GM12801 (cell line): ENCODE results near the gene ACSL6.

Experiments used
- CTCF ChIP-seq: IDR thresholded peaks from one replicate; pipeline ENCODE4 v1.5.1; 2011; ENCODE audit warnings: control low read depth; ENCODE audit not compliant: insufficient read length; ENCODE audit errors: extremely low read depth

ACSL6 gene

GRCh38 chr5:132011622-132012343 is at the start of gene ACSL6:
Gene ACSL6 (minus strand): TSS chr5:132011658. CDS start chr5:132011553, 105 bp downstream.
- TF ChIP-seq CTCF: no peak

- no peak for TF ChIP-seq CTCF
Measured at GRCh38 chr5:132060501-132061161, 49.2 kb upstream of the ACSL6 start, which contains the start of gene IL3. Gene IL3 (plus strand): TSS chr5:132060655. CDS start chr5:132060707, 52 bp downstream.

- no peak for TF ChIP-seq CTCF
Measured at GRCh38 chr5:132059696-132060500, 48.4 kb upstream of the ACSL6 start.

GRCh38 chr5:132059043-132059695 is 47.7 kb upstream of the ACSL6 start:
- no peak for TF ChIP-seq CTCF

- no peak for TF ChIP-seq CTCF
Measured at GRCh38 chr5:132058646-132059042, 47.2 kb upstream of the ACSL6 start.

- no peak for TF ChIP-seq CTCF
Measured at GRCh38 chr5:132057498-132058255, 46.2 kb upstream of the ACSL6 start.
